Calu3 (cell line): ENCODE results near the gene GRXCR2. TPM values are rescaled to one million over a fixed set of nuclear protein-coding genes. Genes with fewer than 3 reads are reported as not detected.

Experiments
- BruUV-seq: library from RNA; stranded (reverse); fragments of 400-500 nt; replicated peaks from 2 replicates; lab custom pipeline; 2021; lab: Mats Ljungman, UMichigan
- CTCF ChIA-PET: fragments of 300-600 bp; sonication (Branson Sonifier 250); formaldehyde crosslinking; loops from one replicate; lab custom pipeline; 2022; ENCODE audit warnings: antibody characterized with exemption; lab: Charles Lee
- DNase-seq: peaks from one replicate; pipeline ENCODE4 v3.0.0; 2022
- H3K27ac Mint-ChIP-seq: one replicate; pipeline ENCODE4 v1.8.0; 2022; ENCODE audit warnings: mixed read lengths; ENCODE audit not compliant: unreplicated experiment
- H3K27me3 Mint-ChIP-seq: one replicate; pipeline ENCODE4 v1.8.0; 2022; ENCODE audit warnings: mixed read lengths; ENCODE audit not compliant: unreplicated experiment
- H3K36me3 Mint-ChIP-seq: one replicate; pipeline ENCODE4 v1.8.0; 2022; ENCODE audit warnings: mild to moderate bottlenecking, moderate library complexity, mixed read lengths; ENCODE audit not compliant: insufficient read depth, unreplicated experiment
- H3K4me1 Mint-ChIP-seq: one replicate; pipeline ENCODE4 v1.8.0; 2022; ENCODE audit warnings: mild to moderate bottlenecking, low read depth, mixed read lengths; ENCODE audit not compliant: unreplicated experiment
- H3K4me3 Mint-ChIP-seq: one replicate; pipeline ENCODE4 v1.8.0; 2022; ENCODE audit warnings: mild to moderate bottlenecking, low read depth, moderate library complexity, mixed read lengths; ENCODE audit not compliant: unreplicated experiment
- H3K9me3 Mint-ChIP-seq: one replicate; pipeline ENCODE4 v1.8.0; 2022; ENCODE audit warnings: low read depth, mixed read lengths; ENCODE audit not compliant: unreplicated experiment
- intact Hi-C: fragments of 100-400 bp; cut with micrococcal nuclease; formaldehyde crosslinking; loops from one replicate; pipeline ENCODE4 v1.10.0; 2022; ENCODE audit not compliant: unreplicated experiment
- total RNA-seq: library from RNA; stranded (reverse); gene quantifications from 2 replicates; pipeline ENCODE4 v1.2.3, GENCODE V29; 2022
- TF ChIP-seq, protein P1 (sequence below): fragments of 200-600 bp; IDR thresholded peaks from one replicate; pipeline ENCODE4 v1.8.0; 2022; ENCODE audit warnings: antibody characterized with exemption; ENCODE audit not compliant: unreplicated experiment

Gene GRXCR2
- total RNA-seq, 1 experiment from 2014 or later = not detected

DNA sequence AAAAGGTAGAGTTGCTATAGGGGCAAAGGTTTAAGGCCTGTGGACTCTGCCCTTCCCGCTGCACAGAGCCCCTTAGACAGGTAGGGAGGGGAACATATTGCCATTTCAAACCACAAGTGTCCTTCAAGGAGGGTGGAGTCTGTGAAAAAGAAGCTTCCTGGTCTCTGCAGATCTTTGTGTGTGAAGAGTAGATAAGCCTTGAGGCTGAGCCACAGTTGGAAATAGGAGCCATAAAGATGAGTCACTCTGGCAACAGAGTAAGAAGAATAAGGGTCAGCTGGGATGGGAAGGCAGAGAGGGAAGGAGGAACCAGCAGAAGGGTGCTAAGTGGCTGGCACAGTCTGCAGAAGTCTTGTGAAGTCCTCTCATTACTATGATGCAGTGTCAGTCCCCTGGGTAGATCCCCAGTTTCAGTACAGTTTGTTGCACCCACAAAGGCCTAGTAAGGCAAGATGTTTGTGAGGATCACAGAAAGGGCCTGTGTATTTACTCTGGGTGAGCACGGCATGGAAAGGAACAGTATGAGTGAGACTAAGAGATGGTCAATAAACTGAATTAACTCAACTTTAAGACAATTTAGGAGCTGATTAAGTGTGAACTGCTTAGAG is 18.1 kb downstream of the GRXCR2 start:
- Mint-ChIP-seq H3K36me3 (no peaks in the 10 kb centered on the region), H3K4me1 (peaks cover 41% of the 10 kb centered on the region), H3K27ac (peak overlapping the region; percentile 81), H3K4me3 (no peak overlapping the region), H3K9me3 (no peaks in the 10 kb centered on the region), H3K27me3 (no peaks in the 10 kb centered on the region)
- CTCF ChIA-PET = interaction anchor here (0.9 to 1.5 kb wide), 8 partner anchors 9 to 187 kb away, joined by 3 to 5 read pairs (median 3); partner anchors contain the start of gene PRELID2
- intact Hi-C loops = loop anchor here (5.0 kb wide), 1 partner anchor 128 kb away; no protein-coding TSS in a partner anchor
- DNase-seq = peak; percentile 55
- TF ChIP-seq, protein P1, sequence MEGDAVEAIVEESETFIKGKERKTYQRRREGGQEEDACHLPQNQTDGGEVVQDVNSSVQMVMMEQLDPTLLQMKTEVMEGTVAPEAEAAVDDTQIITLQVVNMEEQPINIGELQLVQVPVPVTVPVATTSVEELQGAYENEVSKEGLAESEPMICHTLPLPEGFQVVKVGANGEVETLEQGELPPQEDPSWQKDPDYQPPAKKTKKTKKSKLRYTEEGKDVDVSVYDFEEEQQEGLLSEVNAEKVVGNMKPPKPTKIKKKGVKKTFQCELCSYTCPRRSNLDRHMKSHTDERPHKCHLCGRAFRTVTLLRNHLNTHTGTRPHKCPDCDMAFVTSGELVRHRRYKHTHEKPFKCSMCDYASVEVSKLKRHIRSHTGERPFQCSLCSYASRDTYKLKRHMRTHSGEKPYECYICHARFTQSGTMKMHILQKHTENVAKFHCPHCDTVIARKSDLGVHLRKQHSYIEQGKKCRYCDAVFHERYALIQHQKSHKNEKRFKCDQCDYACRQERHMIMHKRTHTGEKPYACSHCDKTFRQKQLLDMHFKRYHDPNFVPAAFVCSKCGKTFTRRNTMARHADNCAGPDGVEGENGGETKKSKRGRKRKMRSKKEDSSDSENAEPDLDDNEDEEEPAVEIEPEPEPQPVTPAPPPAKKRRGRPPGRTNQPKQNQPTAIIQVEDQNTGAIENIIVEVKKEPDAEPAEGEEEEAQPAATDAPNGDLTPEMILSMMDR = no peak
- BruUV-seq = no TSS peak

DNA sequence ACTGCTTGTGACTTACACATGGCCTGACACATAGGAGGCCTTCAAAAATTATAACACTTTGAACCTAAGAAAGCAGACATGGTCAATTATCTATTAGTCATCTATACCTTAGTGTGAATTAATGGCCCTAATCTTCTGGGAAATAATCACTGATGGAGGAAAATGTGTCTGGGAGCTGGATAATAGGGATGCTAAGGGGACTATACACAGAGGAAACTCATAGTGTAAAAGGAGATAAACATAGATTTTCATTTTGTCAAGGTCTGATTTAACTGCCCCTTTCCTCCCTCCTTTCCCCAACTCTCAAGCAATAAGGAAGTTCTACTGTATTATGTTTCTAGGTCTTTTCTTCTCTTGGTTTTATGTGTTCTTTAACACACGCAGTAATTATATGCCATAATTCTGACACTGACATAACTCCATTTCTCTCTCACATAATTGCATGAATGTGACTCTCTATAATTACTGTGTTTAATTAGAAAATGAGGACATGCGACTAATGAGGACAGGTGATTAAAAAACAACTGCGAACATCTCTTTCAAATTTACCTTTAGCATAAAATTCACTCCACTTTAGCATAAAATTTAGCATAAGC is 18.9 kb downstream of the GRXCR2 start:
- intact Hi-C loops = no loop called here
- TF ChIP-seq, protein P1 = no peak
- Mint-ChIP-seq H3K4me1 (peaks cover 41% of the 10 kb centered on the region), H3K4me3 (no peak overlapping the region), H3K9me3 (peaks cover 2% of the 10 kb centered on the region), H3K27me3 (no peaks in the 10 kb centered on the region), H3K36me3 (no peaks in the 10 kb centered on the region), H3K27ac (peak overlapping the region; percentile 81)
- DNase-seq = no peak
- no TSS peak for BruUV-seq
- CTCF ChIA-PET = interaction anchor here (1.0 to 1.5 kb wide), 4 partner anchors 8 to 34 kb away, joined by 3 to 5 read pairs (median 3); partner anchors contain the start of gene PRELID2

DNA sequence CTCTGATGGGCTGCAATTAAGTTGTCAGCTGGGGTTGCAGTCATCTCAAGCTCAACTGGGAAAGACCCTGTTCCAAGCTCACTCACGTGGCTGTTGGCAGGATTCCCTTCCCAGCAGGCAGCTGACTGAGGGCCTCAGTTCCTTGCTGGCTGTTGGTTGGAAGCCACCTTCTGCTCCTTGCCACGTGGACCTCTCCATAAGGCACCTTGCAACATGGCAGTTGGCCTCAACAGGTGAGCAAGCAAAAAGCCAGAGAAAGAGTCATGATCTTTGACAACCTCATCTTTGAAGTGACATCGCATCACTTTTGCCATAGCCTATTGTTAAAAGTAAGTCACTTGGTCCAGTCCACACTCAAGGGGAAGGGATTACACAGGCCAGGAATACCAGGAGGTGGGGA is 19.8 kb downstream of the GRXCR2 start:
- intact Hi-C loops = no loop called here
- Mint-ChIP-seq H3K27me3 (no peaks in the 10 kb centered on the region), H3K9me3 (peaks cover 2% of the 10 kb centered on the region), H3K4me3 (no peak overlapping the region), H3K27ac (no peak overlapping the region), H3K4me1 (peaks cover 41% of the 10 kb centered on the region), H3K36me3 (no peaks in the 10 kb centered on the region)
- no peak for DNase-seq
- BruUV-seq = no TSS peak
- CTCF ChIA-PET = interaction anchor here (0.5 to 1.5 kb wide), 3 partner anchors 18 to 69 kb away, joined by 3 to 6 read pairs (median 4); partner anchors contain the start of gene PRELID2
- TF ChIP-seq, protein P1 = no peak

DNA sequence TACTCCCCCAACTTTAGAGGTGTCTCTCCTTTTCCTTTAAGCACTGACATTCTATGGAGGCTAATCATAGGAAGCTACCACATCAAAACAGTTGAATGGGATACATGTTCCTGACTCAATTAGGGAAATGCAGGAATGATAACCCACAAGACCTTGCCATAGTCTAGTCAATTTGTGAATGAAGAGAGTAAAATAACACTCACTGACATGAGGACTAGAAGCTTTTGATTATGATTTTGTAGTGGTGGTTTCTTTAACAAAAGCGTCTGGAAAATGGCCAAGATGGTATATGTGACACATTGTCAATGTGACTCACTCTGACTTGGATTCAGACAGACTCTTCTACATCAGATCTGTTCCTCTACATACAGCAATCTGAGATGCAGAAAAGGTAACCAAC is 24.0 kb downstream of the GRXCR2 start:
- CTCF ChIA-PET = no interaction called here
- no TSS peak for BruUV-seq
- TF ChIP-seq, protein P1 = no peak
- Mint-ChIP-seq H3K4me3 (no peak overlapping the region), H3K36me3 (no peaks in the 10 kb centered on the region), H3K9me3 (peaks cover 2% of the 10 kb centered on the region), H3K27ac (no peak overlapping the region), H3K27me3 (no peaks in the 10 kb centered on the region), H3K4me1 (peaks cover 14% of the 10 kb centered on the region)
- intact Hi-C loops = no loop called here
- no peak for DNase-seq
